Common myeloid progenitor, CD34-positive (primary cell): ENCODE measurements around the gene TTYH3.

Experiments used
- CTCF ChIA-PET: fragments of 350-600 bp; sonication (Branson Sonifier 250); formaldehyde crosslinking; loops from one replicate; lab custom pipeline; 2021; ENCODE audit warnings: antibody characterized with exemption; lab: Charles Lee
- POLR2A ChIA-PET: fragments of 350-600 bp; sonication (Branson Sonifier 250); formaldehyde crosslinking; loops from one replicate; lab custom pipeline; 2021; ENCODE audit warnings: antibody characterized with exemption; lab: Charles Lee
- DNase-seq, 3 donors: peaks; one replicate each; pipeline versions ENCODE4 v3.0.0 to v3.0.0-alpha.2; 2013
- H3K27ac ChIP-seq, 2 experiments: 1 replicate in 1 of 2; 2 replicates in 1 of 2; pipeline ENCODE4 v1.7.0; 2013; ENCODE audit warnings: inconsistent platforms in 2 of 2, low read length in 2 of 2, mild to moderate bottlenecking in 2 of 2, low read depth in 1 of 2, moderate library complexity in 1 of 2; ENCODE audit not compliant: severe bottlenecking in 2 of 2, insufficient read depth in 1 of 2, poor library complexity in 1 of 2
- H3K27me3 ChIP-seq, 5 experiments: replicated peaks in 2 of 5; 1 replicate in 3 of 5; 2 replicates in 2 of 5; pipeline versions ENCODE4 v1.6.1 to v1.7.0; 2013; ENCODE audit warnings: low read length in 4 of 5, mild to moderate bottlenecking in 2 of 5, moderate library complexity in 2 of 5, inconsistent platforms in 1 of 5; ENCODE audit not compliant: insufficient read depth in 5 of 5, control insufficient read depth in 4 of 5
- H3K36me3 ChIP-seq, 4 experiments: 1 replicate in 2 of 4; 2 replicates in 2 of 4; pipeline versions ENCODE4 v1.6.1 to v1.7.0; 2013; ENCODE audit warnings: low read length in 3 of 4, control low read depth in 1 of 4, mild to moderate bottlenecking in 1 of 4; ENCODE audit not compliant: control insufficient read depth in 4 of 4, insufficient read depth in 4 of 4
- H3K4me1 ChIP-seq, 4 experiments: 1 replicate in 3 of 4; 2 replicates in 1 of 4; pipeline versions ENCODE4 v1.6.1 to v1.7.1; 2013; ENCODE audit warnings: low read length in 3 of 4, mild to moderate bottlenecking in 3 of 4, control low read depth in 1 of 4, inconsistent platforms in 1 of 4, moderate library complexity in 1 of 4; ENCODE audit not compliant: control insufficient read depth in 4 of 4, insufficient read depth in 4 of 4; ENCODE audit errors: control extremely low read depth in 1 of 4
- H3K4me3 ChIP-seq, 7 experiments: 1 replicate in 4 of 7; 2 replicates in 3 of 7; pipeline versions ENCODE4 v1.5.1 to v1.7.0; 2013; ENCODE audit warnings: mild to moderate bottlenecking in 7 of 7, low read length in 6 of 7, moderate library complexity in 6 of 7, inconsistent platforms in 2 of 7, low read depth in 2 of 7, control low read depth in 1 of 7; ENCODE audit not compliant: insufficient read depth in 4 of 7, control insufficient read depth in 1 of 7; ENCODE audit errors: extremely low read depth in 1 of 7
- H3K9me3 ChIP-seq, 5 experiments: 1 replicate in 4 of 5; 2 replicates in 1 of 5; pipeline versions ENCODE4 v1.6.1 to v1.7.1; 2013; ENCODE audit warnings: low read length in 4 of 5, mild to moderate bottlenecking in 2 of 5, inconsistent platforms in 1 of 5, low read depth in 1 of 5, moderate library complexity in 1 of 5; ENCODE audit not compliant: control insufficient read depth in 4 of 5, insufficient read depth in 2 of 5; ENCODE audit errors: control extremely low read depth in 1 of 5
- WGBS: methylation state at CpG from one replicate; pipeline ENCODE4 v1.1.5; 2013; ENCODE audit not compliant: insufficient coverage; 5-methylcytosine and 5-hydroxymethylcytosine counted together

Gene TTYH3

GRCh38 chr7:2602406-2603043 is 29.3 kb upstream of the TTYH3 start:
- H3K27ac ChIP-seq = no peak overlapping the region
- H3K27me3 ChIP-seq = no peaks in the 10 kb centered on the region
- CTCF ChIA-PET = interaction anchor here (0.8 to 1.6 kb wide), 3 partner anchors 13 to 36 kb away, joined by 3 to 4 read pairs (median 3); no protein-coding TSS in a partner anchor
- peaks cover 0 to 20% (median 15%) of the 10 kb centered on the region in 4 experiments for H3K4me1 ChIP-seq
- H3K9me3 ChIP-seq = no peaks in the 10 kb centered on the region
- no peak overlapping the region for H3K4me3 ChIP-seq
- WGBS = 82% methylated on average over 14 of the region's 19 CpGs
- peaks cover 0 to 15% (median 6%) of the 10 kb centered on the region in 4 experiments for H3K36me3 ChIP-seq
- POLR2A ChIA-PET = no interaction called here
- peak; percentile 38 to 69 (median 60) for DNase-seq

- H3K27me3 ChIP-seq = no peaks in the 10 kb centered on the region
- POLR2A ChIA-PET = interaction anchor here (0.9 kb wide), 1 partner anchor 37 kb away, joined by 3 read pairs; no protein-coding TSS in a partner anchor
- peaks cover 0 to 13% (median 5%) of the 10 kb centered on the region in 4 experiments for H3K36me3 ChIP-seq
- H3K27ac ChIP-seq = no peak overlapping the region
- CTCF ChIA-PET = interaction anchor here (0.8 to 1.6 kb wide), 3 partner anchors 12 to 106 kb away, joined by 3 to 4 read pairs (median 4); no protein-coding TSS in a partner anchor
- H3K4me3 ChIP-seq = no peak overlapping the region
- DNase-seq = no peak
- H3K4me1 ChIP-seq = peaks cover 0 to 28% (median 23%) of the 10 kb centered on the region in 4 experiments
- no peaks in the 10 kb centered on the region for H3K9me3 ChIP-seq
- WGBS = 96% methylated on average over 31 of the region's 35 CpGs
Observed at GRCh38 chr7:2603044-2603965, 28.5 kb upstream of the TTYH3 start.

- ChIA-PET POLR2A (no interaction called here), CTCF (interaction anchor here (0.7 to 1.6 kb wide), 7 partner anchors 14 to 105 kb away, joined by 3 to 4 read pairs (median 3); no protein-coding TSS in a partner anchor)
- Histone ChIP-seq H3K9me3 (no peaks in the 10 kb centered on the region), H3K27ac (no peak overlapping the region), H3K4me1 (peaks cover 0 to 40% (median 36%) of the 10 kb centered on the region in 4 experiments), H3K4me3 (no peak overlapping the region), H3K27me3 (no peaks in the 10 kb centered on the region), H3K36me3 (peaks cover 0 to 10% (median 2%) of the 10 kb centered on the region in 4 experiments)
- no peak for DNase-seq
- WGBS = 94% methylated on average over 27 of the region's 29 CpGs
Observed at GRCh38 chr7:2604608-2605174, 27.1 kb upstream of the TTYH3 start.

GRCh38 chr7:2605608-2606538 is 25.9 kb upstream of the TTYH3 start:
- Histone ChIP-seq H3K27ac (no peak overlapping the region), H3K36me3 (peaks cover 0 to 3% (median 1%) of the 10 kb centered on the region in 4 experiments), H3K9me3 (no peaks in the 10 kb centered on the region), H3K4me3 (no peak overlapping the region), H3K4me1 (peaks cover 0 to 44% (median 39%) of the 10 kb centered on the region in 4 experiments), H3K27me3 (no peaks in the 10 kb centered on the region)
- no peak for DNase-seq
- CTCF ChIA-PET = interaction anchor here (0.6 to 1.8 kb wide), 8 partner anchors 13 to 107 kb away, joined by 3 to 5 read pairs (median 3); no protein-coding TSS in a partner anchor
- POLR2A ChIA-PET = no interaction called here
- 96% methylated on average over 37 of the region's 38 CpGs for WGBS

- Histone ChIP-seq H3K27me3 (no peaks in the 10 kb centered on the region), H3K4me1 (peaks cover 0 to 47% (median 41%) of the 10 kb centered on the region in 4 experiments), H3K36me3 (peaks cover 0 to 2% (median 0%) of the 10 kb centered on the region in 4 experiments), H3K27ac (no peak overlapping the region), H3K9me3 (no peaks in the 10 kb centered on the region), H3K4me3 (no peak overlapping the region)
- DNase-seq = no peak
- ChIA-PET POLR2A (no interaction called here), CTCF (interaction anchor here (0.8 to 9.3 kb wide), 6 partner anchors 18 to 107 kb away, joined by 4 to 114 read pairs (median 4); partner anchors contain the start of gene TTYH3)
- WGBS = 96% methylated on average over 16 of the region's 16 CpGs
Observed at GRCh38 chr7:2606539-2606936, 25.2 kb upstream of the TTYH3 start.
